Measurements from ENCODE around the gene ZNHIT3. TPM values are rescaled to one million over a fixed set of nuclear protein-coding genes. Genes with fewer than 3 reads are reported as not detected.
A peak's percentile ranks its signal among the peaks of the same experiment; 100 is the strongest.

The ZNHIT3 gene
- total and polyA plus RNA-seq, 4 donors: 8.1 to 24.2 (median 19.1) TPM

GRCh38 chr17:36544307-36545076, 58.0 kb downstream of the ZNHIT3 start, which contains the start of gene GGNBP2 (continued):
- peak; percentile 47 for TF ChIP-seq REST (IDR thresholded peaks at IDR 0.05)

DNA sequence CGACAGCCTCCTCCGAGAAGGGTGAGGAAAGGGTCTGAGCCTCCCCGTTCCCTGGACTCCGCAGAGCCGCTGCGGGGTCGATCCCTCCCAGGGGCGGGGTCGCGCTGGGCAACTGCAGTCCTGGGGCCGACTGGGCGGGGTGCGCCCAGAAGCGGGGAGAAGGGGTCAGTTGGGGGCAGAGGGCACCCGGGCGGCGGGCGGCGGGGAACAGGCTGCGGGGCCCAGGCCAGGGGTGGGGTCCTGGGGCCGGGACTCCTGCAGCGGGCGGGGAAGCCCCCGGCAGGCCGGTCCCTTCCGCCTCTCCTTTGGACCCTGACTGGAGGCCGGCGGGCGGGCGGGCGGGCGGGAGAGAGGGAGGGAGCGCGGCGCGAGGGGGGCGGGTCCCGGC, 58.6 kb downstream of the ZNHIT3 start:
- Histone ChIP-seq H3K9ac (ENCODE audit: low read depth in 1 of 2, low read length in 2 of 2) (peak overlapping the region; percentile 85 to 91), H3K27ac (ENCODE audit: low read depth in 1 of 2, low read length in 2 of 2) (peak overlapping the region; percentile 99 to 100), H3K4me1 (ENCODE audit: control insufficient read depth in 4 of 4, insufficient read depth in 4 of 4, low read length in 3 of 4) (peaks cover 4 to 40% (median 30%) of the 10 kb centered on the region in 4 donors), H3K27me3 (ENCODE audit: control insufficient read depth in 4 of 4, insufficient read depth in 4 of 4, low read length in 3 of 4) (no peaks in the 10 kb centered on the region), H3K9me3 (ENCODE audit: control insufficient read depth in 4 of 4, low read length in 3 of 4) (no peaks in the 10 kb centered on the region), H3K4me3 (ENCODE audit: low read depth in 1 of 3, low read length in 3 of 3) (peak overlapping the region; percentile 93 to 98 (median 97)), H3K36me3 (ENCODE audit: control insufficient read depth in 4 of 4, insufficient read depth in 3 of 4, low read depth in 1 of 4, low read length in 3 of 4) (peaks cover 0 to 3% (median 1%) of the 10 kb centered on the region in 4 donors)
- WGBS: under 1% methylated on average over 32 of the region's 38 CpGs
- DNase-seq (ENCODE audit: low spot score): peak; percentile 96
- TF ChIP-seq TAF1 (conservative IDR thresholded peaks at IDR 0.05) (peak; percentile 31), RXRA (IDR thresholded peaks at IDR 0.05) (no peak), GABPA (IDR thresholded peaks at IDR 0.05 in 1 of 2, conservative IDR thresholded peaks at IDR 0.05 in 1 of 2) (no peak), FOXA2 (IDR thresholded peaks at IDR 0.05) (no peak)

Small RNA genes within 50 kb of the gene (small RNA-seq; reads per million reads assigned to genes)
- gene RNA5SP439: not detected

Other genes starting within 250 kb of the ZNHIT3 start
- gene TBC1D3I, start 222.1 kb upstream of the ZNHIT3 start, total RNA-seq: under 1 TPM in 1 of 2 donors, not detected in 1; 0.17 TPM
- gene TBC1D3I, start 222.1 kb upstream of the ZNHIT3 start, polyA plus RNA-seq: under 1 TPM in 1 of 2 donors, not detected in 1; 0.11 TPM
- not detected for gene TBC1D3G, start 162.8 kb upstream of the ZNHIT3 start, total RNA-seq
- gene TBC1D3G, start 162.8 kb upstream of the ZNHIT3 start, polyA plus RNA-seq: under 1 TPM in 1 of 2 donors, not detected in 1; 0.58 TPM
- gene TBC1D3H, start 98.2 kb upstream of the ZNHIT3 start, total RNA-seq: not detected
- gene TBC1D3H, start 98.2 kb upstream of the ZNHIT3 start, polyA plus RNA-seq: under 1 TPM in 1 of 2 donors, not detected in 1; 0.08 TPM
- 10 to 100 TPM; 28.6 to 47.2 TPM for gene MYO19, start 48.2 kb downstream of the ZNHIT3 start, total RNA-seq
- 10 to 100 TPM in 1 of 2 donors, 1 to 10 TPM in 1; 8.7 to 13.0 TPM for gene MYO19, start 48.2 kb downstream of the ZNHIT3 start, polyA plus RNA-seq
- 1 to 10 TPM; 6.2 to 9.6 TPM for gene PIGW, start 48.3 kb downstream of the ZNHIT3 start, total RNA-seq
- gene PIGW, start 48.3 kb downstream of the ZNHIT3 start, polyA plus RNA-seq: 1 to 10 TPM; 3.2 to 6.0 TPM
- 10 to 100 TPM; 43.6 to 48.6 TPM for gene GGNBP2, start 58.2 kb downstream of the ZNHIT3 start, total RNA-seq
- gene GGNBP2, start 58.2 kb downstream of the ZNHIT3 start, polyA plus RNA-seq: 10 to 100 TPM; 19.6 to 25.1 TPM
- 1 to 10 TPM; 5.8 to 8.0 TPM for gene DHRS11, start 105.2 kb downstream of the ZNHIT3 start, total RNA-seq
- gene DHRS11, start 105.2 kb downstream of the ZNHIT3 start, polyA plus RNA-seq: 1 to 10 TPM; 4.2 to 7.2 TPM
- gene MRM1, start 114.9 kb downstream of the ZNHIT3 start, total RNA-seq: 1 to 10 TPM; 4.7 to 5.9 TPM
- gene MRM1, start 114.9 kb downstream of the ZNHIT3 start, polyA plus RNA-seq: 1 to 10 TPM; 3.2 to 5.7 TPM